OCI-LY3 (cell line): ENCODE data around the gene ZNF205.

Experiments used
- CTCF ChIP-seq: fragments of 200-600, 300-600 bp; sonication (generic); IDR thresholded peaks from 2 replicates; pipeline ENCODE4 v1.5.1; 2014; ENCODE audit warnings: antibody characterized with exemption, low read length, low read depth
- EZH2phosphoT487 ChIP-seq: fragments of 200-600 bp; shearing (Covaris generic); IDR thresholded peaks from 2 replicates; pipeline ENCODE4 v1.6.1; 2018; ENCODE audit warnings: antibody characterized with exemption, mixed run types, low read depth

- no peak for TF ChIP-seq CTCF
- no peak for TF ChIP-seq EZH2phosphoT487
These were observed 29.9 kb downstream of the ZNF205 start for GRCh38 chr16:3142327-3142726.
